D721Med (cell line): ENCODE measurements around the gene HECTD2.
"Not testable (repeated sequence)": the region's sequence is repeated elsewhere in the genome, so short reads cannot be mapped to it uniquely, and the experiment has no call there.

Experiments used
- DNase-seq: peaks from one replicate; pipeline ENCODE4 v3.0.0; 2011; ENCODE audit warnings: low spot score; ENCODE audit not compliant: insufficient read length
- FAIRE-seq: peaks from 2 replicates; lab custom pipeline; 2011; peaks lifted over from hg19 to GRCh38; lab: Jason Lieb, UNC
- CTCF ChIP-seq: IDR thresholded peaks from 2 replicates; pipeline ENCODE4 v1.5.1; 2012; ENCODE audit warnings: mild to moderate bottlenecking, control low read depth; ENCODE audit not compliant: insufficient read depth; ENCODE audit errors: missing control alignments

HECTD2 gene

GRCh38 chr10:91558473-91558872, 148.3 kb downstream of the HECTD2 start:
- FAIRE-seq (no peak), DNase-seq (no peak)
- no peak for TF ChIP-seq CTCF

DNA sequence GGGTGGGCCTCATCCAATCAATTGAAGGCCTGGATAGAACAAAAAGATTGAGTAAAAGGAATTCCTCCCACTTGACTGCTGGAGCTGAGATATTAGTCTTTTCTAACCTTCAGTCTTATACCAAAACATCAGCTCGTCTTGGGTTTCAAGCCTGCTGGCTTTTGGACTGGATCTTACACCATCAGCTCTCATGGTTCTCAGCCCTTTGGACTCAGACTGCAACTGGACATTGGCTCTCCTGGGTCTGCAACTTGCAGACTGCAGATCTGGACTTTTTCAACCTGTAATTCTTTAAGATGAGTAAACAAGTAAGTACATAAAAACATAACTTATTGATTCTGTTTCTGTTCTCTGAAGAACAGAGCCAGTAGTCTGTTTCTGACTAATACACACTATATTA, 149.0 kb downstream of the HECTD2 start:
- FAIRE-seq (no peak), DNase-seq (no peak)
- no peak for TF ChIP-seq CTCF

GRCh38 chr10:91559750-91560149, 149.6 kb downstream of the HECTD2 start:
- TF ChIP-seq CTCF: no peak
- no peak for FAIRE-seq
- DNase-seq: no peak

DNA sequence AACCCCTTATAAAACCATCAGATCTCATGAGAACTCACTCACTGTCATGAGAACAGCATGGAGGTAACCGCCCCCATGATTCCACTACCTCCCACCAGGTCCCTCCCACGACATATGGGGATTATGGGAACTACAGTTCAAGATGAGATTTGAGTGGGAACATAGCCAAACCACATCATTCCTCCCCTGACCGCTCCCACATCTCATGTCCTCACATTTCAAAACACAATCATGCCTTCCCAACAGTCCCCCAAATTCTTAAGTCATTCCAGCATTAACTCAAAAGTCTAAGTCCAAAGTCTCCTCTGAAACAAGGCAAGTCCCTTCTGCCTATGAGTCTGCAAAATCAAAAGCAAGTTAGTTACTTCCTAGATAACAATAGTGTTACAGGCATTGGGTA, 150.7 kb downstream of the HECTD2 start:
- FAIRE-seq, DNase-seq: not testable (repeated sequence)

- no peak for DNase-seq
- FAIRE-seq: no peak
- no peak for TF ChIP-seq CTCF
Measured at GRCh38 chr10:91562839-91563581, 152.9 kb downstream of the HECTD2 start.

DNA sequence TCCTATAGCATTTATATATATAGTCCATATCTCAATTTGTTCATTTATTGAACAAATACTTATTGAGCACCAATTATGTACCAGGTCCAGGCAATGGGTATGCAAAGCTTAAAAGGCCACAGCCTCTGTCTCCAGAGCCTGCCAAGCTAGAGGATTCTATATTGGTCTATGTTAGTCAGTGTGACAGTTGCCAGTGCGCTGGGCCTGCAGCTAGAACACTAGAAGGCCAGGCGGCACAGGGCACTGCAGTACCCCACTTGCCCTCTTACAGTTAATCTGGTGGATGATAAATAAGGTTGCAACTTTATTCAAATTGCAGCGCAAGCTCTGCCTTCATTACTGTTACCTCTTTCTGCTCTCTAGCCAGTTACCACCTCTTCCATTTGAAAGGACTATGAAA, 153.9 kb downstream of the HECTD2 start:
- FAIRE-seq: no peak
- no peak for TF ChIP-seq CTCF
- DNase-seq: no peak
